GM23248 (cell line): ENCODE measurements around the gene PKN2.

Experiments used
- EZH2 ChIP-seq: fragments of 200-600 bp; sonication (generic); IDR thresholded peaks from 2 replicates; pipeline ENCODE4 v1.6.1; 2018; ENCODE audit warnings: antibody characterized with exemption, mild to moderate bottlenecking; ENCODE audit not compliant: insufficient read depth, poor library complexity, severe bottlenecking
- EZH2phosphoT487 ChIP-seq: fragments of 200-600 bp; sonication (generic); IDR thresholded peaks from 2 replicates; pipeline ENCODE4 v1.6.1; 2018; ENCODE audit warnings: antibody characterized with exemption, moderate library complexity, mild to moderate bottlenecking, low read depth; ENCODE audit not compliant: insufficient read depth

DNA sequence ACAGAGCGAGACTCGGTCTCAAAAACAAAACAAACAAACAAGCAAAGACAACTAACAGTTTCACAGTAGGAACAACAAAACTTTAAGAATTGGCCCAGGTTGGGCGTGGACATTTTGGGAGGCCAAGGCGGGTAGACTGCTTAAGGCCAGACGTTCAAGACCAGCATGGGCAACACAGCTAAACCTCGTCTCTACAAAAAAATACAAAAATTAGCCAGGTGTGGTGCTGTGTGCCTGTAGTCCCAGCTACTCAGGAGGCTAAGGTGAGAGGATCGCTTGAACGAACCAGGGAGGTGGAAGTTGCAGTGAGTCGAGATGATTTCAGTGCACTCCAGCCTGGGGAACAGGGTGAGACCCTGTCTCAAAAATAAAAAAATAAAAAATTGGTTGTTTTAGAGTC, 193.8 kb downstream of the PKN2 start:
- TF ChIP-seq EZH2, result no peak
- no peak for TF ChIP-seq EZH2phosphoT487
